ENCODE measurements around the gene SMIM3. TPM values are rescaled to one million over a fixed set of nuclear protein-coding genes. Genes with fewer than 3 reads are reported as not detected.

Gene SMIM3, protein sequence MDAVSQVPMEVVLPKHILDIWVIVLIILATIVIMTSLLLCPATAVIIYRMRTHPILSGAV
- polyA plus RNA-seq (3.7 and 5.2 TPM in 2 replicates), polyA minus RNA-seq (2.1 and 3.4 TPM in 2 replicates)

DNA sequence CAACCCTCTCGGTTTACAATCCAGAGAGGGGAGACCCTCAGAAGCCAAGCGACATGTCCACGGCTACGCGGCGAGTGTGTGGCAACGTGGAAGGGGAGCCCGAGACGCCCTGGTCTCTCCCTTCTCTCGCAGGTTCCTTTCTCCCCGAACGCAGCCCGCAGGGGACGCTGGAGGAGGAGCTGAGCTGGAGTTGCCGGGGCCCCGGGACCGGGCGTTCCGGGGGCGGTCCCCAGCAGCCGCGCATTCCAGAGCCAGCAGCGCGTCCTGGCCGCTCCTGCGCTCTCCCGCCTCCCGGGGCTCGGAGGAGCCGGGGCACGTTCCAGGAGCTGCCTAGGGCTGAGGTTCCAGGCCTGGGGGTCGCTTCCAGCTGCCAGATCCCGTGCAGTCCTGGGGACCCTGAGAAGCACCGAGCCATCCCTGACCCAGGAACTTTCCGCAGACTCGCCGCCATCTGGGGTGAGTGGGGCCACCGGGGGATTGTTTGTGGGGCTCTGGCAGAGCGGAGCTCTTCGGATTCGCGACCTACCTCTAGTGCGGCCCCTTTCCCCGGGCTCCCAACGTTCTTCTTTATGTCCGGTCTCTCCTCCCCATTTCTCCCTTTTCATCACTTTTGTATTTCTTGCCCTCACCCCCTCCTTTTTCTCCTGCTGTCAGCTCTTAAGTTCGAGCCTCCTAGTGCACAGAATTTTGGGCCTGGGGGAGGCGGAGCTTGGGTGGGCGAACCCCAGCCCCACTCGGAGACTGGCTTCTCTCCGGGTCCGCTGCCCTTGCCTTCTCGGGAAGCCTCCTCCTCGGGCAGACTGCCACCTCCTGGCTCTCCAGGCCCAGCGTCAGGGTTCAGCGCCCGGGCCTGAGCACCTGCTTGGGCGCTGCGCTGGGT lies at the start of gene SMIM3:
TSS of gene SMIM3 (plus strand) at position 241 of the 880 bp plus-strand sequence. CDS start 16,684 bp downstream, outside the sequence.
- Histone ChIP-seq H3K79me2 (replicated peaks; ENCODE audit: insufficient read depth, low read length) (no peaks in the 10 kb centered on the region), H4K20me1 (ENCODE audit: insufficient read depth) (no peaks in the 10 kb centered on the region), H3K9me2 (ENCODE audit: insufficient read depth, low read length) (no peaks in the 10 kb centered on the region), H3K9me3 (ENCODE audit: low read length) (no peaks in the 10 kb centered on the region), H3K4me3 (ENCODE audit: low read length) (peak within 1 kb of the TSS; percentile 70), H2AFZ (ENCODE audit: low read depth, low read length) (peak within 1 kb of the TSS; percentile 29), H3K27ac (ENCODE audit: low read length) (no peak within 1 kb of the TSS), H3K27me3 (ENCODE audit: insufficient read depth, low read depth, low read length) (peaks cover 7% of the 10 kb centered on the region), H3K4me2 (ENCODE audit: low read length) (peak within 1 kb of the TSS; percentile 45), H3F3A (ENCODE audit: insufficient read depth, low read length, poor library complexity, severe bottlenecking) (no peaks in the 10 kb centered on the region), H3K36me3 (ENCODE audit: insufficient read depth, low read length) (no peaks in the 10 kb centered on the region), H3K9ac (ENCODE audit: low read length) (peak within 1 kb of the TSS; percentile 49)
- TF ChIP-seq RAD21 (conservative IDR thresholded peaks at IDR 0.05) = peak; percentile 60
- TF ChIP-seq, protein P1, sequence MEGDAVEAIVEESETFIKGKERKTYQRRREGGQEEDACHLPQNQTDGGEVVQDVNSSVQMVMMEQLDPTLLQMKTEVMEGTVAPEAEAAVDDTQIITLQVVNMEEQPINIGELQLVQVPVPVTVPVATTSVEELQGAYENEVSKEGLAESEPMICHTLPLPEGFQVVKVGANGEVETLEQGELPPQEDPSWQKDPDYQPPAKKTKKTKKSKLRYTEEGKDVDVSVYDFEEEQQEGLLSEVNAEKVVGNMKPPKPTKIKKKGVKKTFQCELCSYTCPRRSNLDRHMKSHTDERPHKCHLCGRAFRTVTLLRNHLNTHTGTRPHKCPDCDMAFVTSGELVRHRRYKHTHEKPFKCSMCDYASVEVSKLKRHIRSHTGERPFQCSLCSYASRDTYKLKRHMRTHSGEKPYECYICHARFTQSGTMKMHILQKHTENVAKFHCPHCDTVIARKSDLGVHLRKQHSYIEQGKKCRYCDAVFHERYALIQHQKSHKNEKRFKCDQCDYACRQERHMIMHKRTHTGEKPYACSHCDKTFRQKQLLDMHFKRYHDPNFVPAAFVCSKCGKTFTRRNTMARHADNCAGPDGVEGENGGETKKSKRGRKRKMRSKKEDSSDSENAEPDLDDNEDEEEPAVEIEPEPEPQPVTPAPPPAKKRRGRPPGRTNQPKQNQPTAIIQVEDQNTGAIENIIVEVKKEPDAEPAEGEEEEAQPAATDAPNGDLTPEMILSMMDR (IDR thresholded peaks at IDR 0.05; ENCODE audit: poor library complexity, severe bottlenecking) = peak; percentile 67
- peak; percentile 66 for TF ChIP-seq SMC3 (conservative IDR thresholded peaks at IDR 0.05; ENCODE audit: poor library complexity)
- no peak for TF ChIP-seq TAF1 (IDR thresholded peaks at IDR 0.05; ENCODE audit: low read depth)

DNA sequence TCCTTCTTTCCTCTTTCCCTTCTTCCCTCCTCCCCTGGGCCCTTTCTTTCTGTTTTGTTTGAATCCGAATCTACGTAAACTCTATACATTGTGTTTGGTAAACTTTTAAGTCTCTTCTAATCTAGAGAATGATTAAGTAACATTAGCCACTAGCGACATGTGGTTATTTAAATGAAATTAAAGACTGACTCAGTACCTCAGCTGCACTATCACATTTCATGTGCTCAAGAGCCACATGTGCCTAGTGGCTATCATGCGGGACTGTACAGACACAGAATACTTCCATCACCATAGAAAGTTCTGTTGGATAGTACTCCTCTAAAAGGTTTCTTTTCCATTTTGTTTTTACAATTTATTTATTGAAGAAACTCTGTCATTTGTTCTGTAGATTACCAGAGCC lies 48.7 kb upstream of the SMIM3 start:
- Histone ChIP-seq H3K9me2 (ENCODE audit: insufficient read depth, low read length) (no peaks in the 10 kb centered on the region), H3K4me3 (ENCODE audit: low read length) (no peak overlapping the region), H3K27ac (ENCODE audit: low read length) (no peak overlapping the region), H3K27me3 (ENCODE audit: insufficient read depth, low read depth, low read length) (no peaks in the 10 kb centered on the region), H3F3A (ENCODE audit: insufficient read depth, low read length, poor library complexity, severe bottlenecking) (no peaks in the 10 kb centered on the region), H3K79me2 (replicated peaks; ENCODE audit: insufficient read depth, low read length) (no peaks in the 10 kb centered on the region), H4K20me1 (ENCODE audit: insufficient read depth) (no peaks in the 10 kb centered on the region), H3K9me3 (ENCODE audit: low read length) (no peaks in the 10 kb centered on the region), H3K4me2 (ENCODE audit: low read length) (no peak overlapping the region), H3K36me3 (ENCODE audit: insufficient read depth, low read length) (peaks cover 15% of the 10 kb centered on the region), H3K9ac (ENCODE audit: low read length) (no peak overlapping the region), H2AFZ (ENCODE audit: low read depth, low read length) (no peak overlapping the region)
- no peak for TF ChIP-seq RAD21 (conservative IDR thresholded peaks at IDR 0.05)

DNA sequence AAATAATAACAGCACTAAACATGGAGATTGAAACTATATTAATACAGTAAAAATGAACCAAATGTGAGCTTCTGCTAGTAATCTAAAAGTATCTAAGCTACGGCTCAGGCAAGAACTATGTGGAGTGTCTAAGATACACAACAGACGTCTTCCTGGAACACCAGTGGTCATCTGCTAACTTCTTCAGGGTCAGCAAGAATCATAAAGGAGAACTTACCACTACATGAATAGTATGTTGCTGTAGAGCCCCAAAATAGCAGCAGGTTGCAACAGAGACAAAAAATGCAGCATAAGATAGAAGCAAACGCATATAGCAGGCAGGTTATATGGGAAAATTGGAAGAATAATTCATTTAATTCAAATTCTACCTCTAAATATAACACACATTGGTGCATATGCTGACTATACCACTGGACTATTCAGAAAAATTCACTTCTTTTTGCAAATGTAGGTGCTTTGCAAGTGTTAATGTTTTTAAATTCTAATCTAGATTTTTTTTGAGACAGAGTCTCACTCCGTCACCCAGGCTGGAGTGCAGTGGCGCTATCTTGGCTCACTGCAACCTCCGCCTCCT lies 46.8 kb upstream of the SMIM3 start:
- no peaks in the 10 kb centered on the region for H3F3A ChIP-seq (ENCODE audit: insufficient read depth, low read length, poor library complexity, severe bottlenecking)
- no peaks in the 10 kb centered on the region for H3K9me2 ChIP-seq (ENCODE audit: insufficient read depth, low read length)
- H3K9ac ChIP-seq (ENCODE audit: low read length) = no peak overlapping the region
- H4K20me1 ChIP-seq (ENCODE audit: insufficient read depth) = no peaks in the 10 kb centered on the region
- no peaks in the 10 kb centered on the region for H3K27me3 ChIP-seq (ENCODE audit: insufficient read depth, low read depth, low read length)
- H3K79me2 ChIP-seq (replicated peaks; ENCODE audit: insufficient read depth, low read length) = peaks cover 6% of the 10 kb centered on the region
- H3K36me3 ChIP-seq (ENCODE audit: insufficient read depth, low read length) = peaks cover 15% of the 10 kb centered on the region
- H3K4me3 ChIP-seq (ENCODE audit: low read length) = no peak overlapping the region
- TF ChIP-seq SMC3 (conservative IDR thresholded peaks at IDR 0.05; ENCODE audit: poor library complexity) (no peak), EZH2 (IDR thresholded peaks at IDR 0.05; ENCODE audit: borderline replicate concordance, insufficient read depth, low read length, poor library complexity, severe bottlenecking) (no peak), RAD21 (conservative IDR thresholded peaks at IDR 0.05) (no peak), MXI1 (conservative IDR thresholded peaks at IDR 0.05; ENCODE audit: poor library complexity, severe bottlenecking) (no peak), EP300 (conservative IDR thresholded peaks at IDR 0.05; ENCODE audit: poor library complexity, severe bottlenecking) (no peak), TAF1 (IDR thresholded peaks at IDR 0.05; ENCODE audit: low read depth) (no peak), POLR2AphosphoS5 (IDR thresholded peaks at IDR 0.05) (no peak)
- TF ChIP-seq, protein P1 (IDR thresholded peaks at IDR 0.05; ENCODE audit: poor library complexity, severe bottlenecking) = no peak
- TF ChIP-seq, protein P2, sequence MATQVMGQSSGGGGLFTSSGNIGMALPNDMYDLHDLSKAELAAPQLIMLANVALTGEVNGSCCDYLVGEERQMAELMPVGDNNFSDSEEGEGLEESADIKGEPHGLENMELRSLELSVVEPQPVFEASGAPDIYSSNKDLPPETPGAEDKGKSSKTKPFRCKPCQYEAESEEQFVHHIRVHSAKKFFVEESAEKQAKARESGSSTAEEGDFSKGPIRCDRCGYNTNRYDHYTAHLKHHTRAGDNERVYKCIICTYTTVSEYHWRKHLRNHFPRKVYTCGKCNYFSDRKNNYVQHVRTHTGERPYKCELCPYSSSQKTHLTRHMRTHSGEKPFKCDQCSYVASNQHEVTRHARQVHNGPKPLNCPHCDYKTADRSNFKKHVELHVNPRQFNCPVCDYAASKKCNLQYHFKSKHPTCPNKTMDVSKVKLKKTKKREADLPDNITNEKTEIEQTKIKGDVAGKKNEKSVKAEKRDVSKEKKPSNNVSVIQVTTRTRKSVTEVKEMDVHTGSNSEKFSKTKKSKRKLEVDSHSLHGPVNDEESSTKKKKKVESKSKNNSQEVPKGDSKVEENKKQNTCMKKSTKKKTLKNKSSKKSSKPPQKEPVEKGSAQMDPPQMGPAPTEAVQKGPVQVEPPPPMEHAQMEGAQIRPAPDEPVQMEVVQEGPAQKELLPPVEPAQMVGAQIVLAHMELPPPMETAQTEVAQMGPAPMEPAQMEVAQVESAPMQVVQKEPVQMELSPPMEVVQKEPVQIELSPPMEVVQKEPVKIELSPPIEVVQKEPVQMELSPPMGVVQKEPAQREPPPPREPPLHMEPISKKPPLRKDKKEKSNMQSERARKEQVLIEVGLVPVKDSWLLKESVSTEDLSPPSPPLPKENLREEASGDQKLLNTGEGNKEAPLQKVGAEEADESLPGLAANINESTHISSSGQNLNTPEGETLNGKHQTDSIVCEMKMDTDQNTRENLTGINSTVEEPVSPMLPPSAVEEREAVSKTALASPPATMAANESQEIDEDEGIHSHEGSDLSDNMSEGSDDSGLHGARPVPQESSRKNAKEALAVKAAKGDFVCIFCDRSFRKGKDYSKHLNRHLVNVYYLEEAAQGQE (IDR thresholded peaks at IDR 0.05; ENCODE audit: borderline replicate concordance) = no peak
- no peak overlapping the region for H3K27ac ChIP-seq (ENCODE audit: low read length)
- H3K4me2 ChIP-seq (ENCODE audit: low read length) = no peak overlapping the region
- H2AFZ ChIP-seq (ENCODE audit: low read depth, low read length) = no peak overlapping the region
- peaks cover 3% of the 10 kb centered on the region for H3K9me3 ChIP-seq (ENCODE audit: low read length)

Measured in neural cell (in vitro differentiated cells).